ENCODE data around the gene PGAM2.

The PGAM2 gene

GRCh38 chr7:44103923-44104859 is 38.8 kb upstream of the PGAM2 start, which contains the start of gene AEBP1:
Gene AEBP1 (plus strand): TSS chr7:44104345. CDS start chr7:44104666, 321 bp downstream.
- in situ Hi-C loops (cut with MboI; ENCODE audit: low sequenced_read_pairs), result no loop called here

GRCh38 chr7:44103566-44103922 is 38.2 kb upstream of the PGAM2 start:
- in situ Hi-C loops (cut with MboI; ENCODE audit: low sequenced_read_pairs), result no loop called here

- in situ Hi-C loops (cut with MboI; ENCODE audit: low sequenced_read_pairs), result no loop called here
Measured at GRCh38 chr7:44102846-44103565, 37.6 kb upstream of the PGAM2 start.

GRCh38 chr7:44101966-44102845 is 36.8 kb upstream of the PGAM2 start:
- in situ Hi-C loops (cut with MboI; ENCODE audit: low sequenced_read_pairs), result no loop called here

- in situ Hi-C loops (cut with MboI; ENCODE audit: low sequenced_read_pairs), result no loop called here
Measured at GRCh38 chr7:44101303-44101965, 36.1 kb upstream of the PGAM2 start.

GRCh38 chr7:44100458-44101302 is 35.3 kb upstream of the PGAM2 start:
- in situ Hi-C loops (cut with MboI; ENCODE audit: low sequenced_read_pairs), result no loop called here

GRCh38 chr7:44099669-44100068 is 34.3 kb upstream of the PGAM2 start:
- in situ Hi-C loops (cut with MboI; ENCODE audit: low sequenced_read_pairs), result no loop called here

GRCh38 chr7:44098092-44099068 is 33.0 kb upstream of the PGAM2 start:
- in situ Hi-C loops (cut with MboI; ENCODE audit: low sequenced_read_pairs), result no loop called here

GRCh38 chr7:44097064-44097932 is 31.9 kb upstream of the PGAM2 start:
- in situ Hi-C loops (cut with MboI; ENCODE audit: low sequenced_read_pairs), result no loop called here

GRCh38 chr7:44096326-44096881 is 31.0 kb upstream of the PGAM2 start:
- in situ Hi-C loops (cut with MboI; ENCODE audit: low sequenced_read_pairs), result no loop called here

GRCh38 chr7:44095781-44096180 is 30.4 kb upstream of the PGAM2 start:
- in situ Hi-C loops (cut with MboI; ENCODE audit: low sequenced_read_pairs), result no loop called here

- in situ Hi-C loops (cut with MboI; ENCODE audit: low sequenced_read_pairs), result no loop called here
Measured at GRCh38 chr7:44094883-44095592, 29.7 kb upstream of the PGAM2 start.

GRCh38 chr7:44094365-44094764 is 29.0 kb upstream of the PGAM2 start:
- in situ Hi-C loops (cut with MboI; ENCODE audit: low sequenced_read_pairs), result no loop called here

- in situ Hi-C loops (cut with MboI; ENCODE audit: low sequenced_read_pairs), result no loop called here
Measured at GRCh38 chr7:44093102-44093641, 27.8 kb upstream of the PGAM2 start.

- in situ Hi-C loops (cut with MboI; ENCODE audit: low sequenced_read_pairs), result no loop called here
Measured at GRCh38 chr7:44087911-44088838, 22.8 kb upstream of the PGAM2 start.

Measured in HL-60/S4 (cell line).